DMS 273 treated with DMSO at 0.1 percent for 48 hours (cell line): ENCODE measurements around the gene GRK5.

ENCODE experiments used
- DNase-seq: peaks from one replicate; lab custom pipeline; 2025; lab: John Stamatoyannopoulos, UW

Gene GRK5

DNA sequence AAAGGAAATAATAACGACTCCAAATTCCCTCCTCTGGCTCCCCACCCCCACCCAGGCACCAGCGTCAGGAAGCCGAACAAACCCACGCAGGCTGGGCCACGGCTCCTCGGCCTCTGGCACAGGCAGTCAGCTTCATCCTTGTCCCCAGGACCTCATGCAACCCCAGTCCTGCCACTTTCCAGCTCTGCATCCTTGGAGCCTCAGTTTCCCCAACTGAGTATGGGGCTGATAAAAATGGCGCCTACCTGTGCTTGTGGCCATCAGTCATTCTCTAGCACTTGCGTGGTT, 198.1 kb downstream of the GRK5 start:
- no peak for DNase-seq

DNA sequence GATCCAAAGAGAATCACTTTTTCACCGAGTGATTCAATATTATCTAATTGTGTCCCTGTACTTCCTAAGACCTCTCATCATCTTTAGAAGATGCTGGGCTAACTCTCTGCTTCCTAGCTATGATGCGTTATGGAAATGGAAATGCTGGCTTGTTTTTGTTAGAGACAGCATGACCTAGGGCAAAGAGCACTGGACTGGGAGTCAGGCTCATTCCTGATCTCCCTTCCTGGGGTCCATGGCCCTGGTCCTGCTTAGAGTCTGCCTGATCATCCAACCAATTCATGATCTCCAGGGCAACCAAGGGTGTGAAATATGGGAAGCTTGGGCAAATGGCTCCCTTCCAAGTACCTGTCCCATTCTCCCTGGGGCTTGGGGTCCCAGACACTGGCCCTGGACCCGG, 198.8 kb downstream of the GRK5 start:
- DNase-seq, result no peak

DNA sequence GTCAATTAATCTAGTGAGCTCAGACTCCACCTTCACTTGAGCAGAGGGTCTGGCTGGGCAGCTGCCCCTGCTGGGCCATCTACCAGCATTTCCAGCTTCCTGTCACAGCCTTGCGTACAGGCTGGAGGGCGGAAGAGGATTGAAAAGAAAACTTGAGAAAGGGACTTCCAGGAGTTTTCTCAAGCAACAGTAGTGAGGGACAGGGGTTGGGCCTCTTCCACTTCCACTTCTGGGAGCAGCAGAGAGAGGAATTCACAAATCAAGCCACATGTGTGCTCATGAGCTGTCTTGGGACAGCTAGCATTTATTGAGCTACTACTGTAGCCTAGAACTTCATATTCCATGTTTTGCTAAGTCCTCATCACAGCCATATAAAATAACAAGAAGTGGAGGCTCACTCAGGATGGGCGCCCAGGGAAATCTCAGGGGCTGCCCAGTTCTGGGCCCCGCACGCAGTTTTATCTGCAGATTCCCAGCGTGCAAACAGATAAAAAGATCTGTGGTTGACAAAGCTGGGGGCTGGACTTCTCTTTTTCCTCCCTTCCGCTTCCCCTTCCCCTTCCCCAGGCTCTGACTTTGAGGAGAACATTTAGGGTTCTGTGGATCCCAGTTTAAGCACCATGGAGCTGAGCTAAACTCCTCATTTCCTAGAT, 199.4 kb downstream of the GRK5 start:
- DNase-seq, result no peak

DNA sequence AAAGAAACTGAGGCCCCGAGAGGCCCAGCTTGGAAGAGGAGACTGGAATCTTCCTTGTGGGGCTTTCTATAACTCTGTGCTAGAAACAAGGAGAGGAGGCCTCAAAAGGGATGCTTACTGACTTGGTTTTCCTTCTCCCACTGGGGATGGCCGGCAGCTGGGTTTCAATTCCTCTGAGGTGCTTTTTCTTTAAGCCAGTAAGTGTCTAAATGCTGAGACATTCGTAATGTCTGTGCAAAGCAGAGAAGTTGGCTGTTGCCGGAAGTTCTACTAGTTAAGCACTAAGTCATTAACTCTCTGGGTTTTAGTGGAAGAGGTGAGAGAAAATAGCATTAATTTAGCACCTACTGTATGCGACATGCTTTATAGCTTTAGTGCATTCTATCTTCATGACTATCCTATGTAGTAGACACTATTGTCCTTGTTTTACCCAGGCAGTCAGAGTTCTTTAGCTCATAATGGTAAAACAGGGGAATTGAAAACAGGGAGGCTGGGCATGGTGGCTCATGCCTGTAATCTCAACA, 199.9 kb downstream of the GRK5 start:
- no peak for DNase-seq

DNA sequence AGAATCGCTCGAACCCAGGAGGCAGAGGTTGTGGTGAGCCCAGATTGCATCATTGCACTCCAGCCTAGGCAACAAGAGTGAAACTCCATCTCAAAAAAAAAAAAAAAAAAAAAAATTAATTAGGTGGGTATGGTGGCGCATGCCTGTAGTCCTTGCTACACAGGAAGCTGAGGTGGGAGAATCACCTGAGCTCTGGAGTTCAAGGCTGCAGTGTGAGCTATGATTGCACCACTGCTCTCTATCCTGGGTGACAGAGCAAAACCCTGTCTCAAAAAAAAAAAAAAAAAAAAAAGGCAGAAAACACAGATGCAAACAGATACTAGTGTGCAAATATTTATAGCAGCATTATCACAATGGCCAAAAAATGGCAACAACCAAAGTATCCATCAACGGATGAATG, 200.7 kb downstream of the GRK5 start:
- DNase-seq, result no peak

DNA sequence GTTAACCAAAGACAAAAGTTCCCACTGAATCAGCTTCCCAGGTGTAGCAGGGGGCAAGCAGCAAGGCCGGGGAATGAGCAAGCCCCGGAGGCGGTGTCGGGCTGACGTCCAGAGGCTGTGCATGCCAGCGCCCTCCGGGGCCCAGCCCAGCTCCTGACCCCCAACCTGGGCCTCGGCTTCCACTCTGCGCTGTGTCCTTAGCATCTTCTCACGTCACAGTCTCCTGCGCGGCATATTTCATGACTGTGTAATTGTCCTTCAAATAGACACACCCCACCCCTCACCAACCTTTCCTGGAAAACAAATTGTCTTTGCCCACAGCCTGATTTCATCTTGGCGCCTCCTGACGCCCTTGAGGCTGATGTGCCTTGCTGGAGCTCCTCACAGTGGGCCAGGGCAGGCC, 201.6 kb downstream of the GRK5 start:
- no peak for DNase-seq

DNA sequence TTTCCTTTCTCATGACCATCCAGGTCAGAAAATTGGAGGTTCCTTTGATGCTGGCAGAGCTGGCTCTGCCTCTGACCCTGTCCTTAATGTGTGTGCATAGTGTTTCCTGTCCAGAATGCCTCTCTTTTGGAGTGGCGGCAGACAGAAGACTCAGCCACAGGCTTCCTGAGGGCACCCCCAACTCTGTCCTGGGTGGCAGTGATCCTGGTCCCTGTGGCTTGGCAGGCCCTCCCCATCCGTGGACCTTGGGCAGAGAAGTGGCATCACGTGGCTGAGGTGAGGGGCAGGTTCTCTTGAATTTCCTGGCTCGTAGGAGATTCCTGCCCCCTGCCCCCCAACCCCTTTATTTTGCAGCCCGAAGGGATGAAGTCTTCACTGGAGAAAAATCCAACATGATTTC, 202.0 kb downstream of the GRK5 start:
- no peak for DNase-seq

DNA sequence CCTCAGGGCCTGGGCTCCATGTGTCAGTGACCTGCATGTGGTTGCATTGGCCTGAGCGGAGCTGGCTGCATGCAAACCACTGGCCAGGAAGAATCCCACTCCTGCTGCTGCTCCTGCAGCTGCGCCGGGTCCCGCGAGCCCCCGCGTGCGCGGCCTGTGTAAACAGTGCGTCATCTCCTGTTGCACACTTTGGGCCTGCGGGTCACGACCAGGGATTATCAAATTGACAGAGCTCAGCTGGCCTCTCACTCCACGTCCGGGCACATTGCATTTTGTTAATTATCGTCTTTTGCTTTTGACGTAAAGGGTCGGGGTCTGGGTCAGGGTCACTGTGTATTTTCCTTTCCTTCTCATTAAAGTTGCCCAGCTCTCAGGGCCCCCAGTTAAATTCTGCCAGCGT, 202.5 kb downstream of the GRK5 start:
- no peak for DNase-seq

DNA sequence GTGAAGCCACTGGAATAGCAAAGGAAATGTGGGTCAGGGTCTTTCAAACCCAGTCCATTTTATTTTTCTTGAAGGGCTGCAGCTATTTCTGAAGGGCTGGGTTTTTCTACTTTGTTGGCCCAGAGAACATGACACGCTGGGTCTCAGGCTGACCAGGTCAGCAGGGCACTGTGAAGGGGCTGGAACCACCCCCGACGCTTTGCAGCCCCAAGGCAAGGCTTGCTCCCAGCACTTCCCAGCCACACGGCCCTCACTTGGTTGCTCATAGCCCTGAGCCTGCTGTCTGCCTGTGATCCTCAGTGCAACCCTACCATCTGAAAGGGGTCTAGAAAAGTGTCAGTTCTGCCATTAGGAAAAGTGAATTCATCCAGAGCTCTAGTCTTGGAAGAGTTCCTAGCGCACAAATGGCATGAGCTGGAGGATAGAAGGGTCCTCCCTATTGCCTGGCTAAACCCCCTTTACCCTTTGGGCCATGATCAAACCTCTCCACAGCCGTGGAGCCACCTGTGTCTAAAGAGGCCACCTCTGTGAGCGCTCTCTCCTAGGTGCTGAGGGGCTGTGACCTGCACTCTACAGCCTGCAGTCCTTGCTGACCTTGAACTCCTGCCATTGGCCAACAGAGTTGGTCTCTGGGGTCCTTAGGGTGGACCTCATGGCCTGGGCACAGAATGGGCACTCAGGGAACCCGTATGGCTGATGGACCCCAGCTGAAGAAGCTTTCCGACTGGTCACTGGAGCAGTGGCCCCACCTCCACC, 203.2 kb downstream of the GRK5 start:
- DNase-seq, result no peak

DNA sequence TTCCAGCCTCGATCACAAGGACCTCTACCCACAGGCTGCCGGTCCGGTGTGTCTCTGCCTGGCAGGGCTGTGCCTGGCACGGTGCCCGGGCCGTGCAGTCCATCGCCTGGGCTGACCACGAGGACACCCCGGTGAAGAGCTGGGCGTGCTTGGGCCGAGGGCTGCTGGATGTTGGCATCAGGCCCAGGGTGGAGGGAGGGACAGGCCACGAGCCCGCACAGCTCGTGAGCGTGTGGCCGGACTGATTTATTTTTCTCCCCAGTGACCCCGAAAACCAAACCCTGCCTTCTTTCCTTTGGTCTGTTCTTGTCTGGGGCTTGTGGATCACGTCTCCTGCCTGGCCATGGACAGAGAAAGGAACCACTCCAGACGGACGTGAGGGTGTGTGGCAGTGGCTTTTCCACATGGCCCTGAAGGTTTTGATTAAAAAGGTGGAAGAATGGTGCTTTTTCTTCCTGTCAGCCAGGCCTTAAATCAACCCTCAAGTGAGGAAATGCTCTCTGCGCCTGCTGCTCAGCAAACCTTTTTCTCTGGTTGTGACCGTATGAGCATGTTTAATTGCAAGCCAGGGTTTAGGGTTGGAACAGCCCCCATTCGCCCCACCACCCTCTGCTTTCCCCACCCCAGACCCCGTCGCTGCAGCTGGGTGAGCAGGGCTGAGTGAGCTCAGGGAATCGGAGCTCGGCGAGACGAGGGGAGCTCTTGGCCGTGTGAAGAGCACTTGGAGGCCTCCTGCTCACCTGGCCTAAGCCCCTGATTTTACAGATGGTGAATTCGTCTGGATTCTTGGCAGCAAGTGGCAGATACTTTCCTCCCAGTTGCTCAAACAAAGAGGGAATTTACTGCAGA, 205.1 kb downstream of the GRK5 start:
- peak; percentile 61 for DNase-seq

DNA sequence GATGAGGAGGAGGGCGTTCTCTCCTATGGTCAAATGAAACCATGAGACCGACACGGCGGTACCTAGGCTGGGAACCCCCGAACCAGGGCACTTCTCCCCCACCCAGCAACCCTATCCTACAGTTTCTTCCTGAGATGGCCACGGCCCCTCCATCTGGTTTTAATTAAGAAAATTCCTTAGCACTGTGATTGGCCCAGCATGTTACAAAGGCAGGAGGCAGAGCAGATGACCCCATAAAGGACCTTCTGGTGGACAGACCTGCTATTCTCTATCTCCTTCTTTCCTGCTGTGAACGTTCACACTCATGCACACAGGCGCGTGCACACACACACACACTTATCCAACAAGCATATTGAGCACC, 205.7 kb downstream of the GRK5 start:
- peak; percentile 61 for DNase-seq

DNA sequence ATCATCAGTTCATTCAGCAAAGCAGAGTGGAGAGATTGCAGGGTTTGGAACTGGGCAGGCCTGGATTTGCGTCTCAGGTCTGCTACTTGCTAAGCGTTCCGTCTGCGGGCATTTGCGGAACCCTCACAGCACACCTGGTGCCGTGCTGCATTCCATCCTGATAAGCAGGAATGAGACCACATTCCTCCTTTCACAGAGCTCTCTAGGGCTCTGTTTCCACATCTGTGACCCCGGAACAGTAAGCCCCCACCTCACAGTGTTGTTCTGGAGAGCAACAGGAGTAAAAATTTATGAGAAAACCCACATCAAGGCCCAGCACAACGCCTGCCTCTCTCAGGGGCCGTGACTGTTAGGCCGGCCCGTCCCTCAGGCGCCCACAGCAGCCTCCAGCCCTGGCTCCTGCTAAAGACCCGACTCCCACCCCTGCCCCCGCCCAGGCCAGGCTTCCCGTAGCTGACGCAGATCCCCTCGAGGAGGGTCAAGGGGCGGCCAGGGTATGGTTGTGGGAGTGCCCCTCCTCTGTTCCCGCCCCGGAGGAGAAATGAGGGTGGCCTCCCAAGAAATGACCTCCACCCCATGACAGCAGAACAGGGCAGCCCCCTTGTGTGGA, 206.2 kb downstream of the GRK5 start:
- DNase-seq, result no peak

DNA sequence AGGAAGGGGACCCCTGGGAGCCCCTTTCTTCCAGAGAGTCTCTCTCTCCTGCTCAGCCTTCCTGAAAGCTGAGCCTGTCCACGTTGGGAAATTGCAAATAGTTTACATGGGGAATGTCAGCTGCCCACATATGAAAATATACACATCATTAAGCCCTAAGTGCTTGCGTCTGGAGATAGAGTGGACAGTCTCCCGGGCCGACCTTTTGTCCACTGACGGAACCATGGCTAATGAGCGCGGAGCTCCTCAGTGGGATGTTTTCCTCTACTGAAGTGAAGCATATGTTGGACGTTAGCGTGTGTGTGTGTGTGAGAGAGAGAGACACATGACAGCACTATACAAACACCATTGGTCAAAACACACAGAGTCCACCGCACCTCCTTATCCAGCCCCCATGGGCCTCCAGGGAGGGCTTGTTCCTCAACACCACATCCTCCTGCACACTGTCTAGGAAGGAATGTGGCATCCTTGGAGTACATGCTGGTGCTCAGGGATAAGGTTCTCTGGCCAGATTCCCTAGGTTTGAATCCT, 206.8 kb downstream of the GRK5 start:
- no peak for DNase-seq

DNA sequence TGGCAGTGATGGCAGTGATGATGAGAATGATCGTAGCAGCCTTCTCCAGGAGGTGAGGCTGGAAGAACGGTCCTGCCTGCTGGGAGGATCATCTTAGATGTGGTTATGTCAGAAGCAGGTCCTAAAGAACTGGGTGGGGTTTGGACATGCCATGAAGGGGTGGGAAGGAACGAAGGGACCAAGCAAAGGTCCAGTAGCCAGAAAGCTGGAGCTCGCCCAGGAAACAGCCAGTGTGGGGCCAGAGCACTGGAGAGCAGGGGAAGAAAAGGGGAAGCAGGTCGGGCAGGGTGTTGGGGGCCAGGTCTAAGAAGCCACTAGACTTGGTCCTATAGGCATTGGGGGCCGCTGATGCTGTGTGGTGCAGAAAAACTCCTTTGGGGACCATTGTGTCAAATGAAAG, 207.8 kb downstream of the GRK5 start:
- no peak for DNase-seq

DNA sequence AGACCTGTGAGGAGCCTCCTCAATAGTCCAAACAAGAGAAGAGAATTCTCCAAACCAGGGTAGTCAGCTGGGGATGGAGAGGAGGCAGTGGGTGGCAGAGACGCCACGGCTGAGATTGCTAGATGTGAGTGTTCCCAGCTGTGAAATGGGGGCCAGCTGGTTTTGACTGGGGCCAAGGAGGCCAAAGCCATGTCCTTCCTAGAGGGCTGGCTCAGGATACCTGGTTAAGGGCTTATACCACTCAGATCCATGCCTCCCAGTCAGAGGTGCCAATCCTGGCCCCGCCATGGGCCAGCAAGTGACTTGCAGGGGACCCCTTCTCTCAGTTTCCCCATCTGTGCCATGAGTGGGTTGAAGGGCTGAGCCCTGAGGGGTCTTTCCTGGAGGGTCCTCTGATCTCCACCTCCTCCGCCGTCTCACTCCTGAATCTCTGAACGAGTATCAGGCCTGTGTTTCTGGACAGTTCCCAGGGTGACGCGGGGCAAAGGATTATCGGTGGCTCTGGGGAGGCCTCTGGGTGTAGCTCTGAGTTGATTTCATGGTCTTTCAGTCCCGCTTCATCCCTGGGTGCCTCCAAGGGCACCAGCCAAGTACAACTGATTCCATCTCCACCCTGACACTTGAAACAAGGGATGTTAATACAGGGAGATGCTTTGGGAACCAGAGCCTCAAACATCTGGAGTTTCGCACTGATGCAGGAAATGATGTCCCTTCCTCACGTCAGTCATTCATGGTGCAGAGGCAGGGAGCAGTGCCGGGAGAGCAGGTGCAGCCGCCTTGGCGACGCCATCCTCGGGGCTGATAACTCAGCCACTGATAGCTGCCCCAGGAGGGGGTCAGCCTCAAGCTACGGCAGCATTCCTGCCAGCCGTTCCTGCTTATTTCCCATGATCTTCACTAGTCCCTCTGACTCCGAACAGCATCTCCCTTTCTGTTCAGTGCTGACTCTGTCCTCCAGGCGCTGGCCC, 208.4 kb downstream of the GRK5 start:
- DNase-seq, result no peak

DNA sequence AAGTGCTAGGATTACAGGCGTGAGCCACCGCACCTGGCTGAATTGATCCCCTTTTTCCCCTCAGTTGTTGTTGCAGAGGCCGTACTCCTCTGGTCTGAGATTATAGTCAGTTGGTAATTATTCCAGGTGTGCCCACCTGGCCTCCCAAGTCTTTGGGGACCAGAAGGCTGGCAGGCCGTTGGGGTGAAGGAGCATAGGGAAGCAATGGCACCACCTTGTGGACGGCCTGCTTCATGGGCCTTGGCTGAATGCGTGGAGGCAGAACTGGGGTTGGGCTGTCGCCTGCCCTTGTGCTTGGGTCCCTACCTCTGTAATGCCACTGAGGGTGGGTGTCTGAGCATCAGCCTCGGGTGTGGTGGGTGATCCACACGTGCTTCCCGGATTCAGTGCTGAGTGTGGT, 209.5 kb downstream of the GRK5 start:
- no peak for DNase-seq

DNA sequence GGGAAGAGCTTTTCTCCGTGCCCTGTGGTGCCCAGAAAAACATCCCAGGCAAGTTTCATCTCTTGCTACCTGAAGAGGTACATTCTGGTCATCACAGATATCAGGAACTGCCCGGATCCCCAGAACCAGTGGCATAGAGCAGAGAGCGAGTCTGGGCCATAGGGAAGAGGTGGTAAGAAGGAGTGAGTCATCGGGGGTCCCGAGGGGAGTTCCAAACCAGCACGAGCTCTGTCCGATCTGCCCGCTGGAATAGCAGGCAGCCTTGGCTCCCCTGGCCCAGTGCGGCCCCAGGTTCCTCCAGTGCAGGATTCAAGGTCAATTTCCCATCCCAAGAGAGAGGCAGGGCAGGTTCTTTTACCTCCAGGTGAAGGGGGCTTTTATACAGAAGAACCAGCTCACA, 210.5 kb downstream of the GRK5 start:
- no peak for DNase-seq

DNA sequence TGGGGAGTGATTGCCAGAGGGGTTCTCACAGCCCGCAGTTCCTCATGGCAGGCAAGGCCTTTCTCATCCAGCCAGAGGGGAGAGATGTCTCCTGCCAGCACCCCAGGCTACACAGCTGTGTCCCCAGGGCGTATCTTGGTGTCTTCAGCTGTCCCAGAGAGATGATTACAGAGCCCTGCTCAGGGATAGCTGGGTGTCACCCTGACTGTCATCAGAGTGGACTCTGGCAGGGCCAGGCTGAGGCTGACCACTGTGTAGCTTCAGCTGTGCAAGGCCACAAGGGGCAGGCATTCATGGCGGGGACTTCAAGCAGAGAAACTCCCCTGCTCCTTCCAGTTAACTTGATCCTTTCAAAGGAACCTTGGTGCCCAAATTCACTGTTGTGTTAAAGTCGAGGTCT, 211.0 kb downstream of the GRK5 start:
- no peak for DNase-seq

DNA sequence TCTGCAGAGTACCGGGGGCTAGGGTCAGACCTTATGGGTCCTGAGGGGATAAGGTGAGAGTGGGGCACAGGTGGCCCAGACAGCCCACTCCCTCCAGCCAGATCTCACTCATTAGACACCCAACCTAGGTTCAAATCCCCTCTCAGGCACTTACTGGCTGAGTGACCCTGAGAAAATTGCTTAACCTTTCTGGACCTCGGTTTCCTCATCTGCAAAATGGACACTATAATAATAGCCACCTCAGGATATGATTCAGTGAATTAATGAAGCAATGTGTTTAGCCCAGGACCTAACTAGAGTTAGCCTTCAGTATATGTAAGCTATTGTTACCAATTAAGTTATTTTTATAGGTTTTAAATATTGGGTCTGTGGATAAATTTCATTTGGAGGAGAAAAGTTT, 212.6 kb downstream of the GRK5 start:
- no peak for DNase-seq

DNA sequence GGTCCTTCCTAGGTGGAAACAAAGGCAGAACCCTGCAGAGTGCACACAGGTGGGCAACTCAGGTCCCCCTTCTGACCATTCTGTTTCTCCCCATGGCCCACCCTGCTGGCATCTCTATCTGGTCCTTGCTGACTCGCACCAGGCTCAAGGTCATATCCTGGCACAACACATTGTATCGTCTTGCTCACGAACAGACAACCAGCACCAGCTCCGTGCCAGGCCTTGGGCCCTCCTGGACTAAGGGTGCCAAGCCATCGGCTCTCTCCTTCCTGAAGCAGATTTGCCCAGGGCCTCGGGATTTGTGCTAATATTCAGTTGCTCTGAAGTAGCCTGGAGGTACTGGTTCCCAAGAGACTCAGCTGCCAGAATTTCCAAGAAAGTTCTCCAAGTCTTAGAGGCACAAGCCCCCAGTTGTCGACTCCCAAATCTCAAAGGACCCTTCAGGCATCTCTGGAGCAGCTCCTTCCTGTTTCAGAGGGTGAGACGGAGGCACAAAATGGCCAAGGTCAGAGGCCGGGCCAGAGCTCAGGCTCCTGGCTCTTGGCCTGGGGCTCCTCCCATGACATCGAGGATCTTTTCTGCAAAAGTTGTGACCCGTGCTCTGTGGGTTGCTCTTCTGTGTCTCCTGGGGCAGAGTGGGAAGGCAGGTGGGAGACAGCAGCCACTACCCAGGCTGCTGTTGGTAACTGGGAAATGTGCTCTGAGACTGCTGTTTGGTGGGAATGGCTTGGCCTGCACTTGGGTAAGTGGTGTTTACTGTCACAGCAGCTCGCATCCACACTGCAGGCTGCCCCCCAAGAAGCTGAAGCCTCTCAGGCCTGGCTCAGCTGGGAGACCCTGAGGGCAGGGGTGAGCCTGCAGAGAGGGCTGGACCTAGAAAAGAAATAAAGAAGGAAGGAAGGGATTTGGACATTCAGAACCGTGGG, 213.8 kb downstream of the GRK5 start:
- DNase-seq, result no peak
